CD4-positive, alpha-beta T cell treated with Interleukin-15 for 4 hours (primary cell): ENCODE measurements around the gene CMC4.

ENCODE experiments used
- DNase-seq: peaks from one replicate; pipeline ENCODE4 v3.0.0-alpha.2; 2020; ENCODE audit warnings: low spot score

CMC4 gene

DNA sequence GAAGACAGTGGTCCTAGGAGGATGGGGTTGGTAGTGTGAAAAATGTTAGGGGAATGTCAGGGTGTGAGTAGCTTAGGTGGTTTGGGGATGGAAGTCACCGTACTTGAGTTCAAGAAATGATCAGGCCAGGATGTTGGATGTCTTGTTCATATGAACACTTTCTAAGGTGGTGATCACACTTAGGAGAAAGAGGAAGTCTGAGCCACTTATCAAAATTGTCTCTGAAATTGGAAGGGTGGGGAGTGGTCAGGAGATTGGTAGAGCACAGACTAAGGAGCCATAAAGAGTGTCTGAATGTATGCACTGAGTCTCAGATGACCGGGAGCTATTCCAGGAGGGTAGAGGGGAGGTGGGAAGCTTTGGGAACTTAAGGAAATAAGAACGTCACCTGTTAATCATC is 17.3 kb downstream of the CMC4 start:
- no peak for DNase-seq

DNA sequence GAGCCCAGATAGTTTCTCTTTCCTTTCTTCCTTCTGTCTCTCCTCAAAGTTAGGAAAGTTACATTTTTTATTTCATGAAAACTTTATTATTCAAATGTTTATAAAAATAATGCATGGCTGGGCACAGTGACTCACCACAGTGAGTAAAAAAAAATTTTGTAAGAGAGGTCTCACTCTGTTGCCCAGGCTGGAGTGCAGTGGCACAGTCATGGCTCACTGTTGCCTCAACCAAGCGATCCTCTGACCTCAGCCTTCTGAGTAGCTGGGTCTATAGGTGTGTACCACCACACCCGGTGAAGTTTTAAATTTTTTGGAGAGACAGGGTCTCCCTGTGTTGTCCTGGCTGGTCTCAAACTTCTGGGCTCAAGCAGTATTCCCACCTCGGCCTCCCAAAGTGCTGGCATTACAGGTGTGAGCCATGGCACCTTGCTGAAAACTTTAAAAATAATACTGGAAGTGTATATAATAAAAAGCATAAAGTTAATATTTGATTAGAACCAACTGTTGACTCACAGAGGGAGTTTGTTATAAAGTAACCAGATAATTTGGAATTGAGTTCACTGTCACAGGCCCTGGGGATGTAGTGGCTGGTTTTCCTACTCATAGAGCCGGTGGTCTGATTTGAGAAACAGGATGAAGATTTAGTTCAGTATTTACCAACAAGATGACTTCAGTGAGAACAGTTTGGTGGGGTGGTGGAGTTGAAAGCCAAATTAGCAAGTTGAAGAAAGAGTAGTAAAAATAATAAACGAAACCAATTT is 18.0 kb downstream of the CMC4 start:
- DNase-seq: no peak

DNA sequence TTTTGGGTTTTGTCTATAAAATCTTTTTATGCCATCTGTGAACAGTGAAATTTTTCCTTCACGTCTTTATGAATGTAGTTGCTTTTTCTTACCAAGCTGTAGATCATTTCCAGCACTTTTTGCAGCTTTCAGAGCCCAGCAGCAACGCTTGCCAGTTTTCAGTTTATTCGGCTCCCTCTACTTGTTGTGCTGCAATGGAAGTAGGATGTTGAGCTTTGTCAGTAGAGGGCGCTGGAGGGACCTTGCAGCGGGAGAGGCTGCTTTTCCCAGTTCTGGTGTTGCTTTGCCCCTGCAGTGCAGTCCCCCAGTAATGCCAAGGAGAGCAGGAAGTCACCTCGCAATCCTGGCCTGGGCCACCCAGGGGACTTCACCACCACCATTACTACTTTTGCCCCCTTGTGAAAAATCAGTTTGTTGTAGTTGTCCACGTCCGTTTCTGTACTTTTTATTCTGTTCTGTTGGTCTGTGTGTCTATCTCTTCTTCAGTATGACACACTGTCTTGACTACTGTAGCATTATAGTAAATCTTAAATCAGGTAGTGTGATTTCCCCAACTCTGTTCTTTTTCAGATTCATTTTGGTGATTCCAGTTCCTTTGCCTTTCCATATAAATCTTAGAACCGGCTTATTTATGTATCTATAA is 21.8 kb downstream of the CMC4 start:
- peak; percentile 43 for DNase-seq

DNA sequence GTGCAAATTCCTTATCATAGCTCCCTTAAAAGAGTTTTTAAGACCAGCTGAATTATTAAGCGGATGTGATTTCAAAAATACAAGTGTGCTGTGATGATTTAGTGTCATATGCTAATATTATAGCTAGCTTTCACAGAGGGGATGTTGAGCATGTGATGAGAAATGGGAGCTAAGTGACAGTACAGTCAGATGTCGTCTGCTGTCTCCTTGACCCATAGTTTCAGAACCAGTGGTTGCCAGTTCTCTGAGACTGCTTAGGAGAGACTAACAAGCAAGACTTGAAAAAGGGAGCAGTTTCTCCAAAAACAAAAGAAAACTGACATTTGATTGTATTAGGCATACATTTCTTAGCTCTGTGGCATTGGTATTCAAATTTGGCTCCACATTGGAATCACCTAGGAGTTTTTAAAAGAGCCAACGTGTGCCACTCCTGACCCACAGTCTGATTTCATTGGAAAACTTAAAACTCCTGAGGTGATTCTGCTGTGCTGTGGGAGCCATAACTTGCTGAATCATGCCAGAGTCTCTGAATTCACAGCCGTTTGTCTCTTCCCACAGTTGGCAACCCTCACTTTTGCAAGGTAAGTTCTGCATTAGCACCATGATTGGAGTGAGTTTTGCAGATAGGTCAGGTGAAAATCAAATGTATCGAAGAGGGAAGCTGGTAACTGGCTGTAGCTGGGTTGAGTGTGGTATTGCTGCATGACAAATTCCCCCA is 24.0 kb downstream of the CMC4 start:
- no peak for DNase-seq

DNA sequence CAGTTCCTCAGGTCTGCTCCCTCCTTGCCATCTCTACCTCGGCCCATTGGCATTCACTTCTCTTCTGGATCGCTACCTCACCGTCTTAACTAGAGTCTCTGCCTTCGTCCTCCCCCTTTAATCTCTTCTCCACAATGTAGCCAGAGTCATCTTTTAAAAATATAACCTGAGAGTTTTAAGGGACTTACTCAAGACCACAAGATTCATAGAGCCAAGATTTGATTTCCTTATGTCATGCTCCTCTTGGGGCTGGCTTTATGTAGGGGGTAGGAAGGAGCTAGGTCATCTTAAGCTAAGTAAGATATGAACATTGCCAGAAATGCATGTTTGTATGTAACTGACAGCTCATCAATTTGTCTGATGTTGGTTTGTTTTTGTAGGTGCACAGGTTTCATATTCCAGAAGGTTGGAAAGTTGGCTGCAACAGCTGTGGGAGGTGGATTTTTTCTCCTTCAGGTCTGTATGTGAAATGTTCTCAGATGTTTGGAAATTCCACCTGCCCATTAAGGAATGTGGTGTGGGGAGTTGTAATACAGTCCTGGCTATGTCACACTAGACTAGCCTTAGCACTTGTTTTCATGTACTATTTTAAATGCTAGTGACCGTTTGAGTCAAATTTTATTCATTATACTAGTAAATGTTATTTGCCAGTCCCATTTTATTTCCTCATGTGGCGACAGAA is 24.7 kb downstream of the CMC4 start:
- no peak for DNase-seq

DNA sequence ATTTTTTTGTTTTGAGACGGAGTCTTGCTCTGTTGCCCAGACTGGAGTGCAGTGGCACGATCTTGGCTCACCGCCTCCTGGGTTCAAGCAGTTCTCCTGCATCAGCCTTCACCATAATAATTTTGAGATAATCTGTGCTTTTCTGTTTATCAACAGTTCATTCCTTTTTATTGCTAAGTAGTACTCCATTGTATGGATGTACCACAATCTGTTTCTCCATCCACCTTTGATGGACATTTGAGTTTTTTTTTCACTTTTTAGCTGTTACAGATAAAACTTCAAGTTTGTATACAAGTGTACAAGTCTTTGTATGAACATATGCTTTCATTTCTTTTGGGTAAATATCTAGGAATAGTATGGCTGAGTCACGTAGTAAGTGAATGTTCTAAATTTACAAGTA is 35.2 kb downstream of the CMC4 start:
- no peak for DNase-seq

DNA sequence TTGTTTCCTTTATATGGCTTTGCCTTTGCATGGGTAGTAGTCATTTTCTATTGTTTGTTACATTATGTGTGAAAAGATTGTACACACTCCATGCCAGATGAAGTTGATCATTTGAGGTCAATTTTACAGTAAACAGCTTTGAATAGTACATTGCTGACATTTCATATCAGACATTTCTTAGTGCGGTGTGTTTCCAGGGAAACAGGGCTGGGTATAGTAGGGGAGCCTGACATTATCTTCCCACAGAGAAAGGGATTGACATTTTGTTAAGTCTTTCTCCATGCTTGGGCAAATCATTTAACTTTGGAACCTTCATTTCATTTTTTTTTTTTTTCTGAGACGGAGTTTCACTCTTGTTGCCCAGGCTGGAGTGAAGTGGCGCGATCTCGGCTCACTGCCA is 39.3 kb downstream of the CMC4 start:
- DNase-seq: no peak

DNA sequence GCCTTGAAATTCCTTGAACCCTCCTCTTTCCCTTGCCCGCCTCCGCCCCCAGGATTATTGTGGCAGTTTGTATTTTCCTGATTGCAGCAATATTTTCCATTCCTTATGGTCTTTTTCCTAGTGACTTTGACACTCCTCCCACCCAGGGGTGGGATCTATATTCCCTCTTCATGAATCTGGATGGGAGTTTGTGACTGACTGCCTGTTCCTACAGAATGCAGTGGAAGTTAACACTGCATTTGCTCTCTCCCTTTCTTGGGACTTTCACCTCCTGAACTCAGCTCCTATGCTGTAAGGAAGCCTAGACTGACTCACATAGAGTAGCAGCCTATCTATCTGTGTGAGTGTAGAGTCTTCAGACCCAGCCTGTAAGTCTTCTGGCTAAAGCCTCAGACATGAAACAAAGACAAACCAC is 42.1 kb downstream of the CMC4 start:
- no peak for DNase-seq

DNA sequence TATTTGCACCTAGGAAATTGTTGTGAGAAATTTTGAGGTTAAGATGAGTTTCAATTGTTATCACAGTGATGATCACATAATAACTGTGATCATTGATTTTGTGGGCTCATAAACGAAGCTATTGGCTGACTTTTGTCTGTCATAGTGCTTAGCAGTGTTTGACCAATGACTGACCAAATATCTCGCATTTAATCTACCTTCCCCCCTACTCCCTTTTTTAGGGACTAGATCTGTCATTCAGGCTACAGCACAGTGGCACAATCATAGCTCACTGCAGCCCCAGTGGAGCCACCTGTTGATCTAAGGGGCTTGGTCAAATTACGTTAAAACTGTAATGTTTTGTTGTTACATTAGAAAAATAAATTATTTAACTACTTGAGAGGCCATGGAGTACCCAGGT is 42.8 kb downstream of the CMC4 start:
- no peak for DNase-seq

DNA sequence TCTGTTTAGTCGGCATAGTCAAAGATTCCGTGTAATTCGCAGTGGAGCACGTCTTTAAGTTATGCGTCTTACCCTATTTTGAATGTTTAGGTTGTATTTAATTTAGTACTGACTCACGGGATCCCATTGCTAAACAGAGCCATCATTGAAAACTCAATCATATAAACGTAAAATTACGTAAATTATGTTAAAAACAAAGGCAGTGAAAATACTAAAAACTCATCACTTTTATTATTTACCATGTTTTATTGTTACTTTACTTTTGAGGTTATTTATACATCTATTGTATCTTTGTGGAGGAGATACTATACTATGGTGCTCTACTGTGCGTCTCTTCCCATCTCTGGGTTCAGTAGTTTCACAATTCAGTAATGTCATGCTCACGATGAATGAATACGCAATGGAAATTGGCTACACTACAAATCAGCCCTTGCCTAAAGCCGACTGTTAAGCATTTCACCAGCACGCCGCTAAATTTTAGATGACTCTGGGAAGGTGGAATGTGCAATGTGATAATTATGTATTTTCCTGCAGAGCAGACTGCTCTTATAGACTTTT is 43.3 kb downstream of the CMC4 start:
- DNase-seq: no peak

DNA sequence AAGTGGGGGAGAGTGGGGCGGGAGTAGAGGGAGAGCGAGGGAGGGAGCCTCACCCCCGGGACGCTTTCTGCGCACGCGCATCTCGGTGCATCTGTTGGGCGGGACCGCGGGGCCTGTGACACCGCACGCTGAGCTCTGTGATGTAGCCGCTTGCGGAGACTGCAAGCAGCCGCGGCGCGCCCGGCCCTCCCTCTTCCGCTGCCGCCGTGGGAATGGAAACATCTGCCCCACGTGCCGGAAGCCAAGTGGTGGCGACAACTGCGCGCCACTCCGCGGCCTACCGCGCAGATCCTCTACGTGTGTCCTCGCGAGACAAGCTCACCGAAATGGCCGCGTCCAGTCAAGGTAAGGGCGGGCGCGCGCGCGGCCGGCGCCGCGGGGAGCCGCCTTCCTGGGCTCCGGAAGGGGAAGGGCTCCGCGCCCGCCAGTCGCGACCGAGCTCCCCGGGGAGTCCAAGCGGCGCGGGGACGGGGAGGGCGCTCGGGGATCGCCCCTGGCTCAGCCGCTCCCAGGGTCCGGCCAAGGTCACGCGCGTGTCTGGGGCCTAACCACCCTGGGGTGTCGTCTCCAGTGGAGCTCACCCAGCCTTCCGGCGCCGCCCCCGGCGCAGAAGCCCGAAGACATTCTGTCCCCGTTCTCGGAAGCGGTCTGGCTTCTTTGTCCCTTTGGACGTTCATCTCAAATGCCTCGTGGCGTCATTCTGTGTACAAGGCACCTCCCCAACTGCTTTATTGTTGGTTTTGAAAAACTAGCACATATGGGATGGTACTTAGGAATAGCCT is 44.0 kb downstream of the CMC4 start, which contains the start of gene FUNDC2:
FUNDC2 (plus strand) TSS at position 118 of the 782 bp plus-strand sequence; CDS start at position 213, 95 bp downstream.
- DNase-seq: peak; percentile 95

DNA sequence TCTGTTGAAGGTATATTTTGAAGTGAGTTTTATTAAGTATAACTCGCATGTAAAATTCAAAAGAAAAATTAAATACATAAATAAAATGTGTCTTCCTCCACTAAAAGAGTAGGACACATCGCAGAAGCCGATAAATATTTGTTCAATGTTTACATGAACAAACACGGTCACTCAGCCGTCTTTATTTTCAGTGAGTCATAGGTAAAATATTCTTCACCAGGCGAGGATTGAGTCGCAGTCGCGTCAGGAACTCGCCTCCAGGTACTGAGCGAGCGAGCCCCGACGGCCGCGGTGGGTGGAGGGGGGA is 44.6 kb downstream of the CMC4 start:
- DNase-seq: no peak

DNA sequence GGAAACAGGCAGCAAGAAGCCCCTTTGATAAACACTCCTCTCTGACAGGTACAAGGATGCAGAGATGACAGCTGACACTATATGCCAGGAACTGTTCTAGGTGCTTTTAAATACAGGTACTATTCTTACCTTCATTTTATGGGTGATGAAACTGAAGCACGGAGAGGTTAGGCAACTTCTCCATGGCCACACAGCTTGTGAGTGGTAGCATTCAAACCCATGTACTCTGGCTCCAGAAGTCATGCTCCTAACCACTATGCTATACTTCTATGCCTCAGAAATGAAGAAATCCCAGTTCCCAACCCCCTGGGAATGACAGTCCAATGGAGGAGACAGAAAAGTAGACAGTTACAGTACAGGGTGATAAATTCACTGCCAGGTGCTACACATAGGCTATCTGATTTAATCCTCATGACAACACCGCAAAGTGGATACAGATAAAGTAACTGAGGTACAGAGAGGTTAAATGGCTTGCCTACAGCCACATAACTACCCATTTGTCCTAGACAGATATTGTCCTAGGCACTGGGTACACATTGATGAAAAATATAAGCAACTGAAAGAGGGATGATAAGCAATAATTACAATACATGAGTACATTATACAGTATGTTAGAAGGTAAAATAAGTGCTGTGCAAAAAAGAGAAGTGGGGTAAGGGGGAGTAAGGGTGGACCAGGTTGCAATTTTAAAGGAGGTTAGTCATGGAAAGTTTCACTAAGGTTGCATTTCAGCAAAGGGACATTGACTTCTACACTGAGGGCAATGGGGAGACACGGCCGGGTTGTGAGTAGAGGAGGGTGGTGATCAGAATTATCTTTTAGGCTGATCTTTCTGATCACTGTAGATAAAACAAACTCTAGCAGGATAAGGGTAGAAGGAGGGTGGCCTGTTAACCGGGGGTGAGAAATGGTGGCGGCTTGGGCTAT is 46.8 kb downstream of the CMC4 start:
- DNase-seq: no peak

DNA sequence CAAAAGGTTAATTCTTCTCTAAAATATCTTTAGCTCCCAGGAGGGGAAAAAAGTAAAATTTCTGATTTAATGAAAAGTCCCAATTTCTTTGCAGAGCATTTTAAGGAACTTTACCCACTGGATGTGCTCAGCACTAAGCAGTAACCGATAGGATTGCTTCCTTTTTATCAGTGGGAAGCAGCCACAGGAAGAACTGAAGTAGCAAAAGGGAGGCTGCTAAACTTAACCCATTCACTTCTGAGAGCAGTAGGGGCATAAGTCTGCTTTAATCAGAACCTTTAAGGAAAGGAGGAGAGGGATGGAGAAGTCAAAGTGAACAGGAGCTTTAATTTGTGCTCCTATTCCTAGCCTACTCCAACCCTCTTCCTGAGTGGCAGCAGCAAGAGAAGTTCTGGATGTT is 48.4 kb downstream of the CMC4 start, which contains the start of gene F8:
F8 (minus strand) TSS at position 139 of the 400 bp plus-strand sequence. CDS start 171 bp downstream, outside the sequence.
- no peak for DNase-seq

DNA sequence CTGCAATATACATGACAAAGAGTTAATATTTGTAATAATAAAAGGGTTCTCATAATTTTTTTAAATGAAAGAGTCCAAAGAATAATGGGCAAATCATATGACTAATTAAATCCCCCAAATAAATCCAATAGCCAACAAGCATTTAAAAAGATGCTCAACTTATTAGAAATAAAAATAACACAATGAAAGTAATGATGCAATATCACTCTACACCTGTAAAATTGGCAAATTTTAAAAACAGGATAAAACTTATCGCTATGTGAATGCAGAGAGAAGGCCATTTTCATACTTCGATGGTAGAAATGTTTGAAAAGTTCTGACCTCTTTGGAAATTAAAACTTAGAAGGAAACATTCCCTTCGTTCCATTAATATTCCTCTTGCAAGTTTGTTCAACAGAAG is 50.3 kb downstream of the CMC4 start:
- DNase-seq: no peak
